HPDE6-E6E7 (cell line): ENCODE measurements around the gene CHMP4A.
A peak's percentile ranks its signal among the peaks of the same experiment; 100 is the strongest.

ENCODE experiments used
- DNase-seq: peaks from one replicate; pipeline ENCODE4 v3.0.0; 2011; ENCODE audit warnings: missing footprints; ENCODE audit errors: extremely low spot score

The CHMP4A gene

GRCh38 chr14:24212924-24213865, at the start of gene CHMP4A:
CHMP4A (minus strand) TSS chr14:24213488; CDS start chr14:24213439, 49 bp downstream.
- peak; percentile 97 for DNase-seq

- no peak for DNase-seq
Measured at GRCh38 chr14:24261969-24262327, 48.7 kb upstream of the CHMP4A start.

GRCh38 chr14:24261256-24261968, 48.1 kb upstream of the CHMP4A start:
- no peak for DNase-seq

- DNase-seq, result no peak
Measured at GRCh38 chr14:24260780-24261157, 47.5 kb upstream of the CHMP4A start.

- no peak for DNase-seq
Measured at GRCh38 chr14:24260026-24260779, 46.9 kb upstream of the CHMP4A start.

GRCh38 chr14:24259282-24260025, 46.2 kb upstream of the CHMP4A start:
- no peak for DNase-seq

GRCh38 chr14:24258548-24259265, 45.4 kb upstream of the CHMP4A start:
- no peak for DNase-seq

GRCh38 chr14:24258119-24258518, 44.8 kb upstream of the CHMP4A start:
- DNase-seq, result no peak

- no peak for DNase-seq
Measured at GRCh38 chr14:24256960-24257359, 43.7 kb upstream of the CHMP4A start.

- no peak for DNase-seq
Measured at GRCh38 chr14:24255931-24256711, 42.8 kb upstream of the CHMP4A start.

GRCh38 chr14:24255438-24255837, 42.1 kb upstream of the CHMP4A start:
- no peak for DNase-seq

- DNase-seq, result no peak
Measured at GRCh38 chr14:24254630-24255392, 41.5 kb upstream of the CHMP4A start.

- DNase-seq, result no peak
Measured at GRCh38 chr14:24253936-24254335, 40.6 kb upstream of the CHMP4A start.

- no peak for DNase-seq
Measured at GRCh38 chr14:24252289-24253124, 39.2 kb upstream of the CHMP4A start.

- DNase-seq, result no peak
Measured at GRCh38 chr14:24251880-24252288, 38.6 kb upstream of the CHMP4A start.

GRCh38 chr14:24250354-24250753, 37.1 kb upstream of the CHMP4A start:
- no peak for DNase-seq

GRCh38 chr14:24249230-24250021, 36.1 kb upstream of the CHMP4A start:
- DNase-seq, result no peak

GRCh38 chr14:24247422-24247821, 34.1 kb upstream of the CHMP4A start:
- no peak for DNase-seq
